Measurements from ENCODE around the gene CCDC88C. TPM values are rescaled to one million over a fixed set of nuclear protein-coding genes. Genes with fewer than 3 reads are reported as not detected.

The CCDC88C gene
- total and polyA plus RNA-seq, 11 donors, result 2.4 to 15.6 (median 4.8) TPM

DNA sequence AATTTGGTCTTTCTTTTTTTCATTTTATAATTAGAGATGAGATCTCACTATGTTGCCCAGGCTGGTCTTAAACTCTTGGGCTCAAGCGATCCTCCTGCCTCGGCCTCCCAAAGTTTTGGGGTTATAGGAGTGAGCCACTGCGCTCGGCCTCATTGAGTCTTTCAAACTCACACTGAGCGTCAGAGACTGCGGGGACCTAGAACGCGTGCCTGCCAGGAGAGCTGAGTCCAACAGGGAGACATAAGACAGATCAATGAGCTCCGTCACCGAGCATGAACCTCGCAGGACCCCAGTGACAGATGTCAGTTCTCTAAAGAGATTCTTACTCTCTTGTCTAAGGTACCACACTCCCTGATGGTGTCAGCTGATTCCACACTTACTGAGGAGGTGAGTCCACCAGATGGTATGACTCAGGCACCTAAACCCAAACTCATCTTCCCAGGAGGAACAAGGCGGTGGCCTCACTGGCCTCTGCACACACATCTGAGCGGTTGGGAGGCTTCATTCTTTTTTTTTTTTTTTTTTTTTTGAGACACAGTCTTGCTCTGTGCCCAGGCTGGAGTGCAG lies 58.9 kb downstream of the CCDC88C start:
- Histone ChIP-seq H3K4me1 (peaks cover 0 to 46% (median 0%) of the 10 kb centered on the region in 12 donors), H3K27me3 (peaks cover 0 to 23% (median 0%) of the 10 kb centered on the region in 9 donors), H3K4me3 (no peak overlapping the region), H3K9me3 (no peaks in the 10 kb centered on the region), H3K36me3 (peaks cover 0 to 16% (median 0%) of the 10 kb centered on the region in 9 donors), H3K27ac (no peak overlapping the region)
- 94 to 96% (median 95%) methylated on average over 11 to 13 of the region's 13 CpGs for WGBS, 4 donors
- TF ChIP-seq CTCF (IDR thresholded peaks at IDR 0.05), result no peak
- no peak for TF ChIP-seq POLR2A (IDR thresholded peaks at IDR 0.05)
- ATAC-seq, result no peak
- intact Hi-C loops (cut with DNase I), result no loop called here
- no peak for DNase-seq

DNA sequence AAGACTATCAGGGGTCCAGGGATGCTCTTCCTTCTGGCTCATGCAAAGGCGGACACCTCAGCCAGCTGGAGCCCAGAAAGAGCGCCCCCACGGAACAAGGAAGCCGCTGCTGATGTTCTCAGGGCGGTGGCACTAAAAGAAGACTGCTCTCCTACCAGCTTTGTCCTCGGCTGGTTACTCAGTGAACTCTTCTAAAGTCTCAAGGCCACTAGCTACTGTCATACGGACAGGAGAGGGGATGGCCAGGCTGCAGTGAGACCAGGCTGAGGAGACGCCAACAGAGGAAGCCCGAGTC lies 59.6 kb downstream of the CCDC88C start:
- H3K36me3 ChIP-seq, result peaks cover 0 to 16% (median 0%) of the 10 kb centered on the region in 9 donors
- 89 to 92% (median 90%) methylated on average over 9 of the region's 9 CpGs for WGBS, 4 donors
- no peak for TF ChIP-seq CTCF (IDR thresholded peaks at IDR 0.05)
- TF ChIP-seq POLR2A (IDR thresholded peaks at IDR 0.05), result no peak
- peaks cover 0 to 23% (median 0%) of the 10 kb centered on the region in 9 donors for H3K27me3 ChIP-seq
- no peak for DNase-seq
- H3K4me1 ChIP-seq, result peaks cover 0 to 41% (median 2%) of the 10 kb centered on the region in 12 donors
- H3K27ac ChIP-seq, result no peak overlapping the region
- no peaks in the 10 kb centered on the region for H3K9me3 ChIP-seq
- no peak for ATAC-seq
- no peak overlapping the region for H3K4me3 ChIP-seq
- intact Hi-C loops (cut with DNase I), result no loop called here

GRCh38 chr14:91357272-91358024 lies 60.2 kb downstream of the CCDC88C start:
- intact Hi-C loops (cut with DNase I), result no loop called here
- no peak overlapping the region for H3K4me3 ChIP-seq
- peaks cover 0 to 41% (median 7%) of the 10 kb centered on the region in 12 donors for H3K4me1 ChIP-seq
- H3K9me3 ChIP-seq, result no peaks in the 10 kb centered on the region
- no peak overlapping the region for H3K27ac ChIP-seq
- ATAC-seq (no peak), DNase-seq (no peak)
- H3K36me3 ChIP-seq, result peaks cover 0 to 16% (median 0%) of the 10 kb centered on the region in 9 donors
- no peak for TF ChIP-seq POLR2A (IDR thresholded peaks at IDR 0.05)
- no peak for TF ChIP-seq CTCF (IDR thresholded peaks at IDR 0.05)
- peaks cover 0 to 23% (median 0%) of the 10 kb centered on the region in 9 donors for H3K27me3 ChIP-seq
- WGBS, 4 donors, result 89 to 93% (median 90%) methylated on average over 17 to 21 of the region's 21 CpGs

GRCh38 chr14:91356181-91356763 lies 61.3 kb downstream of the CCDC88C start:
- Histone ChIP-seq H3K4me1 (peaks cover 0 to 41% (median 15%) of the 10 kb centered on the region in 12 donors), H3K27ac (peak overlapping the region in 1 of 12 donors; percentile 32), H3K27me3 (peaks cover 0 to 23% (median 0%) of the 10 kb centered on the region in 9 donors), H3K36me3 (peaks cover 0 to 16% (median 0%) of the 10 kb centered on the region in 9 donors), H3K4me3 (no peak overlapping the region), H3K9me3 (no peaks in the 10 kb centered on the region)
- ATAC-seq, result no peak
- TF ChIP-seq POLR2A (IDR thresholded peaks at IDR 0.05) (no peak), CTCF (IDR thresholded peaks at IDR 0.05) (no peak)
- intact Hi-C loops (cut with DNase I), result no loop called here
- no peak for DNase-seq
- 72 to 80% (median 74%) methylated on average over 12 of the region's 12 CpGs for WGBS, 4 donors
